HG03095 (cell line): ENCODE results near the gene PFN3.
"Not testable (repeated sequence)": the region's sequence is repeated elsewhere in the genome, so short reads cannot be mapped to it uniquely, and the experiment has no call there.

ENCODE experiments used
- ATAC-seq: cut with Tn5 transposase; IDR thresholded peaks from one replicate; pipeline ENCODE4 v1.9.1; 2021; ENCODE audit warnings: moderate library complexity; ENCODE audit not compliant: unreplicated experiment

The PFN3 gene

DNA sequence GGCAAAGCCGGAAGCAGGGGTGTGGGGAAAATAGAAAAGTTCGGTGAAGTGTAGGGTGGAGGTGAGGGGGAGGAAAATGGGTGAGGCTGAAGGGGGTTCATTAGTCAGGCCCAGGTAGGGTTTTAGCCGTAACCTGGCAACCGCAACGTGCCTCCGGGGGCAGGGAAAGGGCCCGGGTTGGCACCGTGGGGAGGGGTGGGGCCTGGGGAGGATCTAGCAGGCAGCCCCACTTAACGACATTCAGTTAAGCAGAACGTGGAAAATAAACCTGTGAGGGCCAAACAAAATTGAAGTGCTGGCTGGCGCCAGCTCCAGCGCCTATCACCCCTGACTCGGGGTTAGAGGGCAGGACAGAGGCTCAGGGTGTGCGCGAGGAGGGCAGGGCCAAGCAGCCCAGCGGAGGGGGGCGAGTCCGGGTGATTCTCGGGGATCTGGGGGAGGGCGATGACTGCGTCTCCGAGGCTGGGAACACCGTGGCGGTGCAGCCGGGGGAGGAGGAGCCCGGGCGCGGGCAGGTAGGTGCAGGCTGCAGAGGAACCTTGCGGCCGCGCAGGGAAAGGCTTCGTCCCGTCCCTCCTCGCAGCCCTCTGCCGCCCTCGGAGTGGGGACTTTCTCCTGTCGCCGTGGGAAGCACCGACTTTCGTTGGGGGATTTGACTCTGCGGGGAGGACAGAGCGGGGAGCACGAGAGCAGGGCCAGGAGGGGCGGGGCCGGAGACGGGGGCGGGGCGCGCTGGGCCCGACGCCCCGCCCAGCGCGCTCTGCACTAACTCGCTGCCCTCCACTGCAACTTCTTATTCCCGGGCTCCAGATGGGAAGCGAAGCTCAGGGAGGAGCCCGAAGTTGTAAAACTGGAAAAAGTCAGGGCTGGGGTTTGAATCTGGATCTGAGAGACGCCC is 37.6 kb downstream of the PFN3 start:
- ATAC-seq, result peak; percentile 35

DNA sequence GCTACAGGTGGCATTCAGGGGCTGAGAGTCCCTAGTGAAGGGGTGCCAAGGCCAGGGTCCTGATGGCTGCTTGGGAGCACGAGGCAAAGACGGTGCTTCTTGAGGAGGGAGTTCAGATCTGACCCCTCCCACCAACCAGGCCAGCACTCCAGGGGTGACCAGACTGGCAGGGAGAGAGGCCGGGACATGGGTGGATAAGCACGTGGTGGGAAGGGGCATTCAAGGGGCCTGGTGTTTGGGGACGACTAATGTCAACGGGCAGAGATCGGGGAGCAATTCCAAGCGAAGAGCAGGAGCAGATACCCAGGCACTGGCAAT is 38.2 kb downstream of the PFN3 start:
- ATAC-seq, result no peak

DNA sequence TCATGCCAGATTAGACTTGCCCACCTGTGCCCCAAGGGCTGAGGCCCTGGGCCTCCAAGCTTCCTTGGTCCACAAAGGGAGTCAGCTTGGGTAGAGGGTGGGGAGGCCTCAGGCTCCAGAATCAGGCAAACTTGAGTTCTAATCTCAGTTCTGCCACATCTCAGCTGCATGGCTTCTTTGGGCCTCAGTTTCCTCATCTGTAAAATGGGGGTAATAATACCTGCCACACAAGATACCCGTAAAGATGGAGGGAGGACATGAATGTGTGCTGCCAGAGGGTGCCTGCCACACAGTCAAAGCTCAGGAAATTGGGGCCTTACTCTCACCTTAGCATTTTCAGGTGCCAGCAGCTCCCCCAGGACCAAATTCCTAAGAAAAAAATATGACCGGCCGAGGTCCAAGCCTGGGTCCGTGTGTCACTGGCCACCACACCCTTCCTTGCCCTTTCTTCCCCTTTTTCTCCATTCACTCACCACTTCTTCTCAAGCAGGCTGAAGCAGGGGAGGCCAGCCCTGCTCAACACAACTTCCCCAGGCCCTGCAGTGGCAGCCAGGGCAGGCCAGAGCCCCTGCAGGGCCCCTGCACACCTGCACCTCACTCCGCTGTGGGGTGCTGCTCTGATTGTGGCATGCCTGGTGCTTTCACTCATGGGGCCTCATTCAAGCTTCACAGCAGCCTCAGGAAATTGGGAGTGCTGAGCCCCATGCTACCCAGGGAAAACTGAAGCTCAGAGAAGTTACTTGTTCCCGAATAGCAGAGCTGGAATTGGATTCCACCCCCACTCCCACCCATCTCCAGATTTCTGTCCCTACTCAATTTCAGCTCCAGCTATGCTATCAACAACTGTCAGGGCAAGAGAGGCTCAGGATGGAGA is 38.8 kb downstream of the PFN3 start:
- ATAC-seq, result no peak

DNA sequence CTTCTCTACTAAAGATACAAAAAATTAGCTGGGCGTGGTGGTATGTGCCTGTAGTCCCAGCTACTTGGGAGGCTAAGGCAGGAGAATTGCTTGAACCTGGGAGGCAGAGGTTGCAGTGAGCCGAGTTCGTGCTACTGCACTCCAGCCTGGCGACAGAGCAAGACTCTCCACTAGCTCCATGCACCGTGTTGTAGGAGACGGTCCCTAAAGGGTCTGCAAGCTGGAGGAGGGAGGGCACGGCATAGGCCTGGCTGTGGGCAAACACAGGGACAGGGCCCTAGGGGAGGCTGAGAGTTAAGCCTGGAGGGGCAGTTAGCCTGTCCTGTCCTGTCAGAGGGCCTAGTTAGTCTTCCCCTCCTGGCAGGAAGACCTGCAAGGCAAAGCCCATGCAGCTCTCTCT is 39.7 kb downstream of the PFN3 start:
- ATAC-seq, result not testable (repeated sequence)

DNA sequence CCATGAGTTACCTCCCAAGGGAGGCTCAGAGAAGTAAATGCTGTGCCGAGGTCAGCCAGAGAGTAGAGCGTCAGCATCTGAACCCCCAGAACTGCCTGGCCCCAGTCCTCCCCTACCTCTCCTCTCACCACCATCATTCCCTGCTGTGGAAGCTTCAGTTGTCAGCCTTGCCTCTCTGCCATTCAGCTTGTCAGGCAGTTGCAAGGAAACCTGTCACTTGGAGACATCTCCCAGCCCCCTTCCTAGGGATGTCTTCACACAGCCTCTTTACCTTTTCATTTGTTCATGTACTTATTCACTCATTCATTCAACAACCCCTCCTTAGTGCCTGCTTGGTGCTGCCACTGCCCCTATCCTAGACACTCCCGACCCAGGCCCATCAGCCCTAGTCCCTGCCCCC is 40.6 kb downstream of the PFN3 start:
- ATAC-seq, result no peak

DNA sequence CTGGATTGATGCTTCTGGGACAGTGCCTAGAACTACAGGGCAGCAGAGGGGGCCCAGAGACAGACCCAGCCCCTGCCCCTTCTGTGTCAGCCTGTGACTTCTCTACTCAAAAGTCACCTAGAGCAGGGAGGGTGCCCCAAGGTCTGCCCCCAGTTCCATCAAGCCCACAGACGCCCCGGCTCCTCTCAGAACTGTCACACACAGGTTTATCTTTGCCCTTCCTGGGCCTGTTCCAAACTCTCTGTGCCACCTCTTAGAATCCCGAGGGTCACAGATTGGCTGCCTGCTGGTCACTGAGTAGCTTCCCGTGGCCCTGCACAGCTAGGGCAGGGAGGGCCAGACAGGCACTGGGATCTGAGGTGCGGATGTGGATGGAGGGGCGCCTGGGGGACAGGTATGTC is 41.0 kb downstream of the PFN3 start:
- no peak for ATAC-seq

DNA sequence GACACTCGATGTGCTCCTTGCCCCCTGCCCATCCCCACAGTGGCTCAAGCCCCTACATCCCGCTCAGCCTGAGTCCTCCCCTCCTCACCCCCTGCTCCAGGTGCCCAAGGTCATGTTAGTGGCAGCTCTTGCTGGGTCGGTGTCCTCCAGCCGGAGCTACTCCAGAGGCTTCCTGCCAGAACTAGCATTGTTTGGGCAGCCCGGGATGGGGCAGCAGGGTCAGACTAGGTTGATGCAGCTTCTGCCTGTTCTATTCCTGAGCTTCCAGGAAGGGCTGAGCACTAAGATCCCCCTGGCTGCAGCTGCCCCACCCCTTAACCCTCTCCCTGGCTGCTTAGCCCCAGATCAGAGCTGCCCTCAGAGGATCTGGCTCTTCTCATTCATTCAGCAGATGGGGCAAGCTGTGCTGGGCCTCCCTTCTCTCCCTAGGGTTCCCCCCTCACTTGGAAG is 42.1 kb downstream of the PFN3 start:
- ATAC-seq, result no peak

DNA sequence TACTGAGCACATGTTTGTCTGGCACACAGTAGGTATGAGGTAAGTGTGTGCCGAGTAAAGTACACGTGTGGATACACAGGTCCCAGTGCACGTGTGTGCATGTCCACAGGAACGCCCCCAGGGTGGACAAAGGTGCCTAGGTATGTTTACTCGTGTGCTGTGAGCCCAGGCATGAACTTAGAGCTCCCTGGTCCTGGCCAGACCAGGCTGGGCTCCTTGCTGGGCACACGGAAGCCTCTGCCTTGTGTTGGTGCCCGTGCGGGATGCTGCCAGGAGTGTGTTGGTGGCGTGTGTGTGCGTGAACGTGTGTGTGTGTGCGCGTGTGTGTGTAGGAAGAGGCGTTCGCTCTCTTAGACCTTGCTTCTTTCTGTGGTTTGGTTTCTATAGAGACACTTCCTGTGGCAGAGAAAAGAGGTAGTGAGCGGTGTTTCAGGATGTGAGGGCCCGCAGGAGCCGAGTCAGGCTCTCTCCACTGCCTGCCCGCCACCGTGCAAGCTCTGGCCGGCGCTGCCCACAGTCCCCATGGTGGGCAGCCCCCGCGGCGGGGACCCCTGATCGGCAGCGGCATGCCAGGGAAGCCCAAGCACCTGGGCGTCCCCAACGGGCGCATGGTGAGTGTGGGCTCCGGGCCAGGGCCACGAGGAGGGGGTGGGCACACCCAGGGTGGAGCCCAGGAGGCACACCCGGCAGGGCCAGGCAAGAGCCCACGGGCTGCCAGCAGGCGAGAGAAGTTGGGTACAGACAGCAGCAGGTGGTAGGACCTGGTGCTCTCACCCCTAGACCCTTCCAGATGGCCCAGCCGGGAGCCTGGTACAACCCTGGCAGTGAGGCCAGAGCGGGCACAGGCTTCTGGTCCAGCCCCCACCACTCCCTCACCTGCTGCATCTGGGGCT is 42.8 kb downstream of the PFN3 start, which contains the start of gene RGS14:
Gene RGS14 (plus strand): TSS at position 466 of the 893 bp plus-strand sequence. CDS start 101 bp downstream, at position 567.
- ATAC-seq, result peak; percentile 84

DNA sequence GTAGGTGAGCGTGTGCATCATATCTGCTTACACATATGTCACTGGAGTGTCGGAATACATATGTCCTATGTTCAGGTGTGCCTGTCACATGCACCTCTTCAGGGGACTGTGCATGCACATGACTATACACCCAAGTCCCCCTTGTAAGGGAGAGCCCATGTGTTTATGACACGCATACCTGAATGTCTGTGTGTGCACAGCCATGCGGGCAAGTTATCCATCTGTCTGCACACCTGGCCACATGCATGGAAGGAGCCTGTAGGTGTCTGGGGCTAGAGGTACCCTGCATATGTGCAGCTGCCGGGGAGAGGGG is 43.4 kb downstream of the PFN3 start:
- peak; percentile 3 for ATAC-seq

DNA sequence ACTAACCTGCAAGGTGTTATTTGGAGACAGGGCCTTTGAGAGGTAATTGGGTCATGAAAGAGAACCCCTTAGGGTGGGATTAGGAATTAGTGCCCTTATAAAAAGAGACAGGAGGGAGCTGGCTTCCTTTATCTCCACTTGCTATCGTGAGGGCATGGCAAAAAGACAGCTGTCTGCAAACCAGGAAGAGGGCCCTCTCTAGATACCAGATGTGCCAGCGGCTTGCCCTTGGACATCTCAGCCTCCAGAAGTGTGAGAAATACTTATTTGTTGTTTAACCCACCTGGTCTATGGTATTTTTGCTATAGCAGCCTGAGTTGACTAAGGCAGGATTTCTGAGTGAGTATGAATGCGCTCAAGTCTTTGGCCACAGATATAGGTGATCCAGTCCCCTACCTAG is 43.7 kb downstream of the PFN3 start:
- no peak for ATAC-seq

DNA sequence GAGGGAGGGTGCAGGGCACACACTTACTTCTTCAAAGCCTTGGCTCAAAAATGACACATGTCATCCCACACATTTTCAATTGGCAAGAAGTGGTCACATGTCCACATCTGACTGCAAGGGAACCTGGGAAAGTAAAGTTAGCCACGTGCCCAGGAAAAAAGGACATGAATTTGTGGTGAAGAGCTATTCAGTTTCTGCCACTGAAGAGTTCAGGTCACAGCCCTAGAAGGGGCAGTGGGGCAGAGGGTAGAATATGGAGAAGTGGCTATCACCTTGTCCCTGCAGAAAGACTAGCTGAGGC is 44.6 kb downstream of the PFN3 start:
- no peak for ATAC-seq

DNA sequence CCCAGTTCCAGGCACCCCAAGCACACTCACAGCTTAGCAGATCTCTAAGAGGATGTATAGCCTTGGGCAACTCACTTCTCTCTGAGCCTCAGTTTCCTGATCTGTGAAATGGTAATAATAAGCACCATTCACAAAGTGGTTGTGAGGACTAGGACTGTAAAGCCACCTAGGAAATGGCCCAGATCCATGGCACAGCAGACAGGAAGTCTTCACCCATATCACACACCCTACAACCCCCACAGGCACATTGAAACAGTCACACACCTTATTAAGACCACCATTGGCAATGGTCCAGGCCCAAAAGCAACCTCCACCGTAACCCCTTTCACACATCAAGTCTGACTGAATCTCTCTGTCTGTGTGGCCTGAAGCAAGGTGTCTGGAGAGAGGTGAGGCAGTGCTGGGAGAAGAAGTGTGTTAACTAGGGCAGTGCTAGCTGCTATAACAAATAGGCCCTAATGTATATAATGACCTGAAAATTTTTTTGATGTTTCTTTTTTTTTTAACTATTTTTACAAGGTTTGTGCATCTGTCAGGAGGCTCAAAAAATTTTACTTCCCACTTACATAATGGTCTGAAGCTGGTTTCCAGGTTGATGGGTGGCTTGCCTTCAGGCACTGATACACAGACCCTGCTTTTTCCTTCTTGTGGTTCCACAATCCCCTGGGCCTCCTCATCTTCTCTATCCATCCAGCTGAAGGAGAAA is 45.1 kb downstream of the PFN3 start:
- no peak for ATAC-seq

DNA sequence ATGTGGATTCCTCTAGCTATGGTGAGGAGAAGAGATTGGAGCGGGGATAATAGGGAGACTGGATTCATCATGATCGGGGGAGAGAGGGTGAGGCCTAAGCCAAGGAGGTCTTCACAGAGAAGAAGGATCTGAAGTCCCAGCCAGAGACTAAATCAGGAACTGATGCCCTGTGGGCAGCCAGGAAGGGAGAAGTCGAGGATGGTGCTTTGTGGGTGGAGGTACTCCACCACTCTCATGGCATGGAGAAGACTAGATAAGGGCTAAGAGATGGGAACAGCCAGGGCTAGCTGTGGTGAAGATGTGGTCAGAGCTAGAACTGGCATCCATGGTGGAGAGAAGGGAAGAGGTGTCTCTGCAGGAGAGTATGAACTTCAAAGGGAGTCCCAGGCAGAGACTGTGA is 45.8 kb downstream of the PFN3 start:
- ATAC-seq, result no peak

DNA sequence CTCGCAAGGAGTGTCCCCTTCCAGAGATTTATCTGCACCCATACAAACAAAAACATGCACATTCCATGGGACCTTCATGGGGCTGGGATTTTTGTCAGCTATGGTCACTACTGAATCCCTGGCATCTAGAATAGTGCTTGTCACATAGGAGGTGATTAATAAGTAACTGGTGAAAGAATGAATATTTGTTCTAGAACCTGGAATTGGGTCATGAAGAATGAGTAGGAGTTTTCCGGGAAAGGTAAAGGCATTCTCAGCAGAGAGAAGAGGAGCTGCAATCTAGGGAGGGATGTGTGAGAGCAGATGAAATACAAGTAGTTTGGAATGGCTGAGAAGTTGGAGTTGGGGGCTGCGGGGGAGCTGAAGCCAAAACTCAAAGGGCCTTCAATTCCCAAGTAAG is 46.2 kb downstream of the PFN3 start:
- ATAC-seq, result no peak

DNA sequence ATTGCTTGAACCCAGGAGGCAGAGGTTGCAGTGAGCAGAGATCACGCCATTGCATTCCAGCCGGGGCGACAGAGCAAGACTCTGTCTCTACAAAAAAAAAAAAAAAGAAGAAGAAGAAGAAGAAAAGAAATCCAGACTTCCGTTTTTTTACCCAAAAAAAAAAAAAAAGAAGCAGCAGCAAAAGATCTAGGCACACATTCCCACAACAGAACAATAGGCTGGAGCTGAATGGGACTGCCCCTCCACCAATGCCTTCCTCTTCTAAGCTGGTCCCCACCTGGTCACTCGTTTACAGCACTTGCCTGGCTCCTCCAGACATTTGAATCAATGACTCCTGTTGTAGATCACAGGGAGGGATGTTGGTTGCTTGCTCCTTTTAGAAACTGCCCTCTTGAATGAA is 47.4 kb downstream of the PFN3 start:
- no peak for ATAC-seq

DNA sequence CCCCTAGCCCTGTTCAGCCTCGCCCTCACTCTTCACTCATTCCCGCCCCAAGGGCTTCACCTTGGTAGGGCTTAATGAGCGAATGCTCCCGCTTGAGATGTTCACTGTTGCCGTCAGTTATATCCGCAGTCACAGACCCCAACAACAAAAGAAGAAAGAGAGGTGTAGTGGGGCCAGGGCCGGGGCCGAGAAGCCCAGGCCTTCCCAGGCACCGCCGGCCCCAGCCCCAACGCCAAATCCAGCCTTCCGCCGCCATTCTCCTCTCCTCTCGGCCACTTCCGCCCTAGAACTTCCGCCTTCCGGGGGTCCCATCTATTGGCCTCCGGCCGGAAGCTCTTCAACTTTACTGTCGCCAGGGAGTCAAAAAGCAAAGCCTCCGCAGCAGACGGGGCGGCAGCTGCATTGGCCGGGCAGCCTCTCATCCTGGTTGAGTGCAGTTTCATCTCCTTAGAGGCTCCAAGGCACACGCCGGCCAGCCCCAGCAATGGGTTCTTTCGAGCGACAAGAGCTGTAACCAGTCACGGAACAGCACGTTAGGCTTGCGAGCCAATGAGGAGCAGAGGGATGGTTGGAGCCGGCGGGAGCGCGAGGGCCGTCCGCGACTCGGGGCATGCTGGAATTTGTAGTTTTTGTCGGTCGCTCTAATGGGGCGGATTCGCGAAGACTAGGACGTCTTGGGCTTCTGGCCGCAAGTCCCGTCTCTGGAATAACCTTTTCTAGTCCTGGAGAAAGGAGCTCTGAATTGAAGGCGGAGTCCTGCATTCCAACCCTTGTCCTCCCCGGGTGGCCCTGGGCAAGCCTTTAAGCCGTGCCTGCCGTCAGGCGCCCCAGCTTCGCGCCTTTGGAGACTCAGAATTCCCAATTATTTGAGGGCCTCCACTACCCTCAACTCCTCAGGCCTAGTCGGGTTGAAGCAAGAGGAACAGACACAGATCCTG is 48.8 kb downstream of the PFN3 start, which contains the start of gene LMAN2:
Gene LMAN2 (minus strand): TSS at position 277 of the 938 bp plus-strand sequence. CDS start 21 bp downstream, at position 256.
- peak; percentile 91 for ATAC-seq

DNA sequence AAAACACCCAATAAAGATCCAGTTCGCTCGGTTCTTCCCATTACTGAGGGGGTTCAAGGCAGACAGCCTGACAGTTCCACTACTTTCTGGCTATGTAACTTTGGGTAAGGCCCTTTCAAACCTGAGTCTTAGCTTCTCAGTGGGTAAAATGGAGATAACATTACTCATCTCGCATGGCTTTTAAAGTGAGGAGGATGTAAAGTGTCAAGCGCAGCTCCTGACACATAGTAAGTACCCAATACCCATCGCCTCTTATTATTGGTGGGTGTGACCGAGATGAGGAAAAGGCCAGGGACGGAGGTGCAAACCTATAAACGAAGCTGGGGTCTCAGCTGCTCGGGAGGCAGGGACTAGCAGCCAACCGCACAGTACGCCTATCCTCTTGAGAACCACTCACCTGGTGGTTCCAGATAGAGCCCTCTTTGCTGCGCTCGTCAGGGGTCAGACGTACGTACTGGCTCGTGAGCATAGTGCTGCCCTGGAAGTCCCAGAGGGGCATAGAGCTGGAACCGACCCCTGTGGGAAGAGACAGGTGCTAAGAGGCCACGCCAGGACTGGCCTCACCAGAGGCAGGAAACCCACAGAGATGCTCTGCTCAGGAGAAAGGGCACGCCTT is 49.6 kb downstream of the PFN3 start:
- ATAC-seq, result peak; percentile 9
